Fibroblast of gingiva (primary cell): ENCODE results near the gene PCARE.
"Not testable (repeated sequence)": the region's sequence is repeated elsewhere in the genome, so short reads cannot be mapped to it uniquely, and the experiment has no call there.

Source experiments
- DNase-seq: peaks from one replicate; pipeline ENCODE4 v3.0.0-alpha.2; 2011; ENCODE audit warnings: low read depth

Gene PCARE

DNA sequence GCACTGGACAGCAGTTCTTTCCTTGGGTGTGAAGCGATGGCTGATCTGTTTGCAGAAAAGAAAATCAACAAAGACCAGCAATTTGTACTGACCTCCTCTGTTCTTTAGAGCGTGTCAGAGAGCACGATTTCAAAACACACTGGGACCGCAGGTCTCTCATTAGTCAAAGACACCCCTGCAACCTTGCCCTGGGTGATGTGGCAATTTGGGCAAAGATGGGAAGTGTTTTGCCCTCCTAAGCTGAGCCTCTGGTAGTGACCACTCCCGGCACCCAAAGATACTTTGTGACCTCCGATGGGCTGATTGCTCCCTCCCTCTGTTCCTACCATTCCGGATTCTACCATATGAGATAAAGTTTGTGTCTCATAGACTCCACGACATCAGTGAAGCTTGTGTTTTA, 22.6 kb upstream of the PCARE start:
- no peak for DNase-seq

DNA sequence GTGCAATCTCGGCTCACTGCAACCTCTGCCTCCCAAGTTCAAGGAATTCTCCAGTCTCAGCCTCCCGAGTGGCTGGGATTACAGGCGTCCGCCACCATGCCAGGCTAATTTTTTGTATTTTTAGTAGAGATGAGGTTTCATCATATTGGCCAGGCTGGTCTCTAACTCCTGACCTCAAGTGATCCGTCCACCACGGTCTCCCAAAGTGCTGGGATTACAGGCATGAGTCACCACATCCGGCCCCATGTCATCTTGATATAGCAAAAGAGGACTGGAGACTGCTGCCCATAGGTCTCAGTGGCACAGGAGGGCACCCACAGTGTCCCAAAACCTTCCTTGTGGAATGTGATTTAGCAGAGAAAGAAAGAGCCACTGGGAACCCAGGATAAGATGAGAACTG, 16.0 kb upstream of the PCARE start:
- not testable (repeated sequence) for DNase-seq

DNA sequence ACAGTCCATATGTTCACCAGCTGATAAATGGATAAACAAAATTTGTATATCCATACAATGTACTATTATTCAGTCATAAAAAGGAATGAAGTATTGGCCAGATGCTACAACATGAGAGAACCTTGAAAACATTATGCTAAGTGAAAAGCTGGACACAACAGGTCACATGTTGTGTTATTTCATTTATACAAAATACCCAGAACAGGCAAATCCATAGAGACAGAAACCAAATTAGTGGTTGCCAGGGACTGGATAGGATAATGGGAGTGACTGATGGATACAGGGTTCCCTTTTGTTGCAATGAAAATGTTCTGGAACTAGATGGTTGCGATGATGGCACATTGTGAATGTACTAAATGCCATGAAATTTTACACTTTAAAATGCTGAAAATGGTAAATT, 10.2 kb upstream of the PCARE start:
- DNase-seq = no peak

DNA sequence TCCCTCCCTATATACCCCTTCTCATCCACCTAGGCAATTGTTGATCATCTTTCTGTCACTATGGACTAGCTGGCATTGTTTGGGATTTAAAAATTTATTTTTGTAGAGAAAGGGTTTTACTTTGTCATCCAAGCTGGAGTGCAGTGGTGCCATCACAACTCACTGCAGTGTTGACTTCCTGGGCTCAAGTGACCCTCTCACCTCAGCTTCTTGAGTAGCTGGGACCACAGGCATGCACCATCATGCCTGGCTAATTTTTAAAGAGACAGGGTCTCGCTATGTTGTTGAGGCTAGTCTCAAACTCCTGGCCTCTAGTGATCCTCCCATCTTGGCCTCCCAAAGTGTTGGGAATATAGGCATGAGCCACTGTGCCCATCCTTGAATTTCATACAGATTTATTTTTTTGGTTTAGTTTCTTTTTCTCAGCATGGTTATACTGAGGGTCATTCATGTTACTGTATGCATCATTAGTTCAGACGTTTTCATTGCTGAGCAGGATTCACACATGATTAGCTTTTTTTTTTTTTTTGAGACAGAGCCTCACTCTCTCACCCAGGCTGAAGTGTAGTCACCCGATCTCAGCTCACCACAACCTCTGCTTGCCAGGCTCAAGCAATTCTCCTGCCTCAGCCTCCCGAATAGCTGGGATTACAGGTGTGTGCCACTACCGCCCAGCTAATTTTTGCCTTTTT, 8.6 kb upstream of the PCARE start:
- DNase-seq = no peak

GRCh38 chr2:29080886-29081743, 6.8 kb upstream of the PCARE start:
- DNase-seq = peak; percentile 68

DNA sequence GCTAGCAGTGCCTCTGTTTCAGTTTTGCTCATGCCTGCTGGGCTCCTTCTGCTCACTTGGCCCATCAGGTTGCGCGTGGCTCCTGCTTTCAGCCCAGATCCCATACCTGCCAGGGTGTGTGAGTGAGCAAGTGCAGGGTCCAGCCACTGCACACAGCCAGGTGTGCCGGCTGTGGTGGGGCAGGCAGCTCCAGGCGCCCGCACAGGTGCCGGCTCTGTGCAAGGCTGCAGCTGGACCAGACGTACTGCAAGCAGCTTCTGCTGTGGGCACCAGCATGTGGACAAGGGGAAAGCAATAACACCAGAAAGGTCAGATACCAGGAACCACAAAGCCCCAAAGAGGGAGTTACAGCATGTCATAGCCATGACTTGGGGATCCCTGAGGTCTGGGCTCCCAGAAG, 5.6 kb upstream of the PCARE start:
- DNase-seq = no peak

GRCh38 chr2:29075894-29076705, 1.8 kb upstream of the PCARE start:
- peak; percentile 79 for DNase-seq

GRCh38 chr2:29073933-29074332, 390 bp downstream of the PCARE start:
- DNase-seq = no peak

- no peak for DNase-seq
Observed at GRCh38 chr2:29072971-29073725, 1.2 kb downstream of the PCARE start.

DNA sequence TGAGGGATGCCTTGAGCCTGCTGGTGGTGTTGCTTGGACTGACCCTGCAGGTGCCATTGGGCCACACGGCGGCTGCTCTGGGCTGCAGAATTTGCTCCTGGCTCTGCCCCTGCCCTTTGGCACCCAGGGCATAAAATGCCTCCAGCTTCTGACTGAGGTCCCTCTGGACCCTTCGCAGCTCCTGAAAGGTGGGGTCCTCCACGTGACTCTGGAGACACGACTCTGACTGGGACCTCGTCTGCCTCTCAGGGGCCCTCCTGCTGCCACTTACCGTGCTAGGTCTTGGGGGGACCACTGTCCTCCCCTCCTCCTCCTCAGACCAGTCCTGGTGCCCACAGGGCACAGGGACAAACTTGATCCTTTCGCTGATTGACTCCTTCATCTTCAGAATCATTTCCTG, 2.1 kb downstream of the PCARE start:
- DNase-seq = no peak

DNA sequence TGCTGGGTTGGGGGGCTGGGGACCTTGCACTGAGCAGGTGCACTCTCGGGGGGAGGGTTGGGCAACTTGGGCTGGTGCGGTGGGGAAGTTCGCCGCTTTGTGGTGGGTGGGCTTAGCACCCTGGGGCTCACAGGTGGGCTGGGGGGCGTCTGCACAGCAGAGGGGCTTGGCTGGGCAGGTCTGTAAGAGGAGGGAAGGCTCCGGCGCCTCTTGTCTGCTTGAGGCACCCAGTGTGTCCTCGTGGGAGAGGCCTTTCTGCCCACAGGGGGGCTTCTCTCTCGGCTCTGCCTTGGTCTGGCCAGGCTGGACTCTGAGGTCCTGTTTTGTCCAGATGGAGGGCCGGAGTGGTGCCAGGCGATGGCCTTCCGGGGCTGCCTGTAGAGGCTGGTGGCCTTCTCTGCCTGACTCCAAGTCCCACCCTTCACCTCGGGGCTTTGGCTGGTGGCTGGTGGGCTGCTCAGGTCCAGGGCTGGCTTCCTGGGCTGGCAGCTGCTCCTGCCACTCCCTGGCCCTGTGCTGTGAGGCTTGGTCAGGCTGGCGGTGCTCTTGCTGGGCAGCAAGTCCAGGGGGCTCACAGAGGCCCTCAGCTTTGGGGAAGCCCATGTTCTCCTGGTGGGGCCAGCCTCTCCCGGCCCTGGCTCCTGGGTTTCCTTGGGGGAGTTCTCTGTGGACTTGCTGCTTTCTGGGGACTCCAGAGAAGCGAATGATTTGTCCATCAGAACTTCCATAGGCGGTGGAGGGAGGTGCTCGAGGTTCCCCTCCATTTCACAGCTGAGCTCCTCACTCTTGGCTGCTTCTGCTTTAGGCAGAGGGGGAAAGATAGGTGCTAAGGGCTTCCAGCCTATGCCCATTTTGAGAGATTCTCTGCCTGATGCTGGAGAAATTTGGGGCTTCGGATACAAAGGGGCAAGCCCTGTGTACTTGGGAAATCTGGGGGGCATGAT, 3.0 kb downstream of the PCARE start:
- no peak for DNase-seq

- no peak for DNase-seq
Observed at GRCh38 chr2:29070526-29070925, 3.8 kb downstream of the PCARE start.

GRCh38 chr2:29068513-29068912, 5.8 kb downstream of the PCARE start:
- no peak for DNase-seq

- DNase-seq = no peak
Observed at GRCh38 chr2:29066997-29067605, 7.2 kb downstream of the PCARE start.

DNA sequence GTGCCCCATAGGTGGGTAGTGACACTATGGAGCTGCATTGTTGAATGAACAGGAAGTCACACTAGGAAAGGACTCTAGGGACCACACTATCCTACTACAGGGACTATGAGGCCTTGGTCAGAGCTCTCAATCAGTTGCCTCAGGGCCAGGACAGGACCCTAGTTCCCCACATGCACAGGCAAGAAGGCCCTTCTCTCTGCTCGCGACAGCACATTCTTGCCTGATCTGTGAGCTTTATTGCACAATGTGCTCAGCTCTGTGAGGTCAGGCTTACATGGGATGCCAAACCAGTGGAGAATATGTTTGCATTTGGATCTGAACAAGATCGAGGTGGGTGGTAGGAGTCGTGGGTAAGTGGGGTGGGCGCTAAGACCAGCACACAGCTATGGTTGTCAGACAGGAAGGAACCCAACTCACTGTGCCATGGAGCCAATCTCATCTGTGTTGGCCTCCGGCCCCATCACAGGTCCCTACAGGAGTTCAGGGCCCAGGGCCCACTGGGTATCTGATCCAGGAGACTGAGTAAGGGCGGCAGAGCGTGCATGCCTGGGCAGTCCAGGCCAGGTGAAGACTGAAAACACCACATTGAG, 8.0 kb downstream of the PCARE start:
- DNase-seq = peak; percentile 73

GRCh38 chr2:29065068-29065811, 9.1 kb downstream of the PCARE start:
- DNase-seq = no peak

DNA sequence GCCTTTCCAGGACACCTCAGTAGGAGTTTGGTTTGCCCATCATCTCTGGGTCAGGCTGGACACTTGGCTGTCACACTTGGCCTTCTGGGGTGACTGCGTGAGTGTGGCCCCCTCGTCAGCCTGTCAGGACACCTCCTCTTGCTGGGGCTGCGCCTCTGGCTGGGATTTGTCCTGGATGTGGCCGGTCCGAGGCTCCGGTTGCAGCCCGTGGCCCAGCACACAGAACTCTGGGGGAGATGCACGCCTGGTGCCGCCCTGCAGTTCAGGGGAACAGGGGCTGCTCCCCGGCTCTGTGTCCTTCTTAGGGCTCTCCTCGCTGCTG, 9.6 kb downstream of the PCARE start:
- DNase-seq = no peak

- DNase-seq = no peak
Observed at GRCh38 chr2:29064346-29064715, 10.0 kb downstream of the PCARE start.

GRCh38 chr2:29063646-29064345, 10.5 kb downstream of the PCARE start:
- DNase-seq = peak; percentile 84
